GM18508 (cell line): ENCODE data around the gene ITGB7.

Source experiments
- ATAC-seq: cut with Tn5 transposase; IDR thresholded peaks from one replicate; pipeline ENCODE4 v1.9.1; 2021; ENCODE audit warnings: moderate number of reproducible peaks; ENCODE audit not compliant: insufficient read depth, unreplicated experiment

ITGB7 gene

GRCh38 chr12:53231921-53232645 lies 25.0 kb upstream of the ITGB7 start, which contains the start of gene RARG:
Gene RARG (minus strand): TSS chr12:53232209. CDS start chr12:53227545, 4,664 bp downstream.
- no peak for ATAC-seq

- ATAC-seq = no peak
These were observed 24.5 kb upstream of the ITGB7 start for GRCh38 chr12:53231671-53231920.

GRCh38 chr12:53230108-53230845 lies 23.2 kb upstream of the ITGB7 start:
- ATAC-seq = no peak

GRCh38 chr12:53229454-53229853 lies 22.4 kb upstream of the ITGB7 start:
- no peak for ATAC-seq

GRCh38 chr12:53227836-53228235 lies 20.8 kb upstream of the ITGB7 start:
- no peak for ATAC-seq

- ATAC-seq = no peak
These were observed 20.3 kb upstream of the ITGB7 start for GRCh38 chr12:53227341-53227740.

GRCh38 chr12:53226815-53227214 lies 19.8 kb upstream of the ITGB7 start:
- no peak for ATAC-seq

- no peak for ATAC-seq
These were observed 18.8 kb upstream of the ITGB7 start for GRCh38 chr12:53225635-53226424.

GRCh38 chr12:53224897-53225634 lies 18.0 kb upstream of the ITGB7 start:
- no peak for ATAC-seq

GRCh38 chr12:53224061-53224896 lies 17.2 kb upstream of the ITGB7 start:
- ATAC-seq = no peak

GRCh38 chr12:53223389-53224060 lies 16.5 kb upstream of the ITGB7 start:
- ATAC-seq = no peak

GRCh38 chr12:53222806-53223261 lies 15.8 kb upstream of the ITGB7 start:
- ATAC-seq = no peak

- ATAC-seq = no peak
These were observed 15.2 kb upstream of the ITGB7 start for GRCh38 chr12:53222170-53222721.

- no peak for ATAC-seq
These were observed 14.4 kb upstream of the ITGB7 start for GRCh38 chr12:53221203-53222080.

- no peak for ATAC-seq
These were observed 13.7 kb upstream of the ITGB7 start for GRCh38 chr12:53220694-53221202.

- no peak for ATAC-seq
These were observed 13.1 kb upstream of the ITGB7 start for GRCh38 chr12:53219956-53220693.
